ENCODE results near the gene SHC3.

SHC3 gene

GRCh38 chr9:89097219-89097618 lies 81.4 kb downstream of the SHC3 start:
- DNase-seq, result no peak

- no peak for DNase-seq
These were observed 81.8 kb downstream of the SHC3 start for GRCh38 chr9:89096807-89097206.

DNA sequence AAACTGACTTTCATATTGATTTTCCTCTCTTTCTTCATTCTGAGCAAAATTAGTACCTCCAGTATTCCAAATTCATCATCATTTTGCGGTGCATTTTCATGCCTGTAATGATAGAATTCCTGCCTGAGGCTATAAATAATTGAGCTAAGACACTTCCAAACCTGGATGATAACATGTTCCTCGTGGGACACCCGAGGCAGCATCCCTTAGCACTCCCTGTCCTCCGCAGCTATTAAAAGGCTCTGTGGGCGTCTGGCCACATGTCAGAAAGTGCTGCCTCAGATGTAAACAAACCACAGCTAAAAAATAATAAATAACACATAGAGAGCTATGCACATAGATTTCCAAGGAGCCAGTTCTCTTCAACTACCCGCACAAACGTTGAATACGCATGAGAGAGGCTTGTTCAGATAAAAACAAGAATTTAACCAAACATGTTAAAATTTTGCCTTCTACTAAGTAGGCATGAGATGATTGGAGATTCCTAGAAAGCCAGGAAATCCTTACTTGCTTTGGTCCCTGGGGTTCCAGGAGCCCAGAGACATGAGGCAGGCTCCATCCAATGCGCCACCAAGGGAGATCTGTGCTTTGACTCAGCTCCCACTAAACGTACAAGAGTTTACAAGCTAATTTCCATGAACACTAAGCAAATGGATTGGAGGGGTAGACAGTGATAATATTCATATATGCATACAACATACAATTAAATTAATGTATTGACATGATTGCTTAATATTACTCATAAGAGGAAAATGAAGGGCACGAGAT lies 82.7 kb downstream of the SHC3 start:
- DNase-seq, result no peak

- no peak for DNase-seq
These were observed 85.2 kb downstream of the SHC3 start for GRCh38 chr9:89093201-89093975.

DNA sequence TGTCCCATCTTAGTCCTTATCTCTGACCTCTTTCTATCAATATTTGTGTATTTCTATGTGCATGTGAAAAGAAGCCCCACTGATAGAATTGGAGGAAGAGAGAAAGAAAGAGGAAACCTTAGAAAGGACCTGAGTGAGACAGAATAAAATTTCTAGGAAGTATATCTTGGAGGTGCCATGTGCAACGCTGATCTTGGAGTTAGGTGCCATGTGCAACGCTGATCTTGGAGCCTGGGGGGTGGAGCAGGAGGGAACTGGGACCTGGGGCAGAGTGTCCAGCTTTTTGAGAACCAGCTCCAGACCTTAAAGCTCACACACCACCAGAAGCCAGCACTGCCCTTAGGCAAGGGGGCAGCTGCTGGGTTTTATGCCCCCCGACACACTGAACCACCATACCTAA lies 89.4 kb downstream of the SHC3 start:
- DNase-seq, result no peak

DNA sequence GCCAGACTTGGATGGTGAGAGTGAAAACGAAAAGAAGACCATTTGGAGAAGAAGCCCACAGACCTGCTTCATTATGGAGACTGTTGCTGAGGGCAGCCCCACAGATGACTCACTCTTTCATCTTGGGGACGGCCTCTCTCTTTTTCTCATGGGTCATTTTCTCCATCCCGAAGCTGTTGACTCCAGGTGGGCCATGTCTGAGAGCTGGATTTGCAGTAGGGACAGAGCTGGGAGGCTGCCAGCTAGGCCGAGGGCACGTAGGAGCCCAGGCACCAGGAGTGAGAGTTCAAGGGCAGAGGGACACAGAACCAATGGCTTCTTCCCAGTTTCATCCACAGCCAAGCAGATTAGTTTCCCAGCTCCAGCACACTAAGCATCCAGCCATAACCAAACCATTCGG lies 95.0 kb downstream of the SHC3 start:
- no peak for DNase-seq

- no peak for DNase-seq
These were observed 98.4 kb downstream of the SHC3 start for GRCh38 chr9:89080193-89080592.

GRCh38 chr9:89079391-89079790 lies 99.2 kb downstream of the SHC3 start:
- no peak for DNase-seq

GRCh38 chr9:89078860-89079259 lies 99.8 kb downstream of the SHC3 start:
- DNase-seq, result no peak

DNA sequence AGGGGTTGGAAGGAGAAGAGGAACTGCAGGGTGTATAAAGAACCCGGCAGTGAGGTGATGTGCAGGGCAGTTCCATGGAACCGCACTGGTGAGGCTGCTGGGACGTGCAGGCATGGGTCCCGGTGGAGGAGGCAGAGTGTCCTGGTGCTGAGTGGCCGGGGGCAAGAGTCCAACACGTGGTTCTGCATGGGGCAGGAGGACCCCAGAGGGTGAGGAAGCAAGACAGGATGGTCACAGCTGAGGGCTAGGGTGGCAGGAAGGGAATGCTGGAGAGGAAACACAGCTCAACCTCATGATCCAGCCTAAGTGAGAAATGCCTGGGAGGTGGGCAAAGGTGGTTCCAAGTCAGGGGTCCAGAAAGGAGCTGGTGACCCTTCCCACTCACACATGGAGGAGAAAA lies 100.2 kb downstream of the SHC3 start:
- DNase-seq, result no peak

DNA sequence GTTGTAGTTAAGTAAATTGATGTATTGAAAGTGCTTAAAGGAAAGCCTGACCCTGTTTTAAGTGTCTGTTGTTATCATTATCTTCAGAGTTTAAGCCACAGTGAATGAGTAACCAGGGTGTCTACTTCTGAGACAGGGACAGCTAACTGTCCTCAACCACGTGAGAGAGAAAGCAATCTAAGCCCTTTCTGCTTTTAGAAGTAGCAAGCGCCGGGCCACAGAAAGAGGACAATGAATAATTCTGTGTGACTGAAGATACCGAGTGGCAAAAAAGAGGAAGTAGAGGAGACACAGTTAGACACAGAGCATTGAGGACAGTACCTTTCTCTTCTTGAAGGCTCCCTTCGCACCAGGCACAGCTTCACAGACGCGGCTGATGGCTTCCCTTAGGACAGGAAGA lies 101.1 kb downstream of the SHC3 start:
- DNase-seq, result no peak

- DNase-seq, result no peak
These were observed 105.2 kb downstream of the SHC3 start for GRCh38 chr9:89073397-89073796.

DNA sequence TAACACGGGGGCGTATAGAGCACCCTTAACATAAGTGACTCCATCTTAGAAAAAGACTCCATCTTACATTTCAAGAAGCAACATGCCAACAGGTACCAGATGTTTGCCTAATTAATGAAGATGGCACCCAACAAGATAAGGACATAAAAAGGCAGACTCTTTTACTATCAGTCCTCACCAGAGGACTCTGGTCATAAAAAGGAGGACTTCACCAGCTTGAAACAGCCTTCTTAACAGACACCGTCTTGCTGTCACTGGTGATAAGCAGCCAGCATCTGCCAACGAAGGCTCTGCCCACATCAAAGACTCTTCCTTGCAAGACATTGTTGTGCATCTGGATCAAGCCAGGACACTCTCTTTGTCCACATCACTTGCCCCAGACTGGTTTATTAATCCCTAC lies 107.0 kb downstream of the SHC3 start:
- no peak for DNase-seq

DNA sequence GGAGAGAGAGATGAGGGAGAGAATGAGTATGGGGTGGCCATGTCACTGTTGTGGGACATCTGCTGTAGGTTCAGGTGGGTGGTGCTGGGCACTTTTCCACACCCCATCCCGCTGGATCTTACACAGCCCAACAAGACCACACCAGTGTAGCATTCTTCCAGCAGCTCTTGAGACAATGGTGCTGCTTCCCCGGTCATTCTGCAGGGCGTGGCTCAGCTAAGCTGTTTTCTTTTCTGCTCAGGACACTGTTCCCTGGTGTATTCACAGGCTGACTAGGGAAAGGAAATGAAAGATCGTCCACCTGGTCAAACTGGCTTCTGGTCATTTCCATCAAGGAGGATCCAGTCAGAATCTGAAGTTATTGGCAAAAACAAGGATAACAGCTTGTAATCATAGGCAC lies 111.8 kb downstream of the SHC3 start:
- DNase-seq, result no peak

DNA sequence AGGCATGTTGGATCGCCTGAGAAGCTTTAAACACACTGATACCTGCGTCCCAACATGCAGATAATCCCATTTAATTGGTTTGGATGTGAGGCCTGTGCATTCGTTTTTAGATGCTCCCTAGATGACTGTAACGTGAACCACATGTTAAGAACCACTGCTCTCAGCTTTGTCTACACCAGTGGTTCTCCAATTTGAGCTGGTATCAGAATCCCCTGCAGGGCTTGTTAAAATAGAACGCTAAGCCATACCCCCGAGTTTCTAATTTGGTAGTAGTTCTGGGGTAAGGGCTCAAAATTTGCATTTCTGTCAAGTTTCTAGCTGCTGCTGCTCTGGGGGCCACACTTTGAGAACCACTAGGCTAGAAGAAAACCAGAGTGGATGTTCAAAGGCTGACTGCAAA lies 112.7 kb downstream of the SHC3 start:
- no peak for DNase-seq

- DNase-seq, result no peak
These were observed 117.8 kb downstream of the SHC3 start for GRCh38 chr9:89060790-89061189.

DNA sequence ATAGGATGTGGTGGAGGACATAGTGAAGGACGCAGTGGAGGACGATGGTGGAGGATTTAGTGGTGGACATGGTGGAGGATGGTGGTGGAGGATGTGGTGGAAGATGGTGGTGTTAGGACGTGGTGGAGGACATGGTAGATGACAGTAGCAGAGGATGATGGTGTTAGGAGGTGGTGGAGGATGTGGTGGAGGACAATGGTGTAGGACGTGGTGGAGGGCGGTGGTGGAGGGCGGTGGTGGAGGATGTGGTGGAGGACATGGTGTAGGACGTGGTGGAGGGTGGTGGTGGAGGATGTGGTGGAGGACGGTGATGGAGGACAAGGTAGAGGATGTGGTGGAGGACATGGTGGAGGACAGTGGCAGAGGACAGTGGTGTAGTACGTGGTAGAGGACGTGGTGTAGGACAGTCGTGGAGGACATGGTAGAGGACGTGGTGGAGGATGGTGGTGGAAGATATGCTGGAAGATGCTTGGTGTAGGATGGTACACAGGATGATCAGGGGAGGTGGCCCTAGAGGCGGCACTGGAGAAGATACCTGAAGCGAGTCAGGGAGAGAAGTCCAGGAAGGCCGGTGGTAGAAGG lies 118.6 kb downstream of the SHC3 start:
- DNase-seq, result no peak

- DNase-seq, result no peak
These were observed 119.7 kb downstream of the SHC3 start for GRCh38 chr9:89058906-89059305.

- DNase-seq, result no peak
These were observed 123.6 kb downstream of the SHC3 start for GRCh38 chr9:89054865-89055495.

GRCh38 chr9:89053301-89053700 lies 125.3 kb downstream of the SHC3 start:
- no peak for DNase-seq

DNA sequence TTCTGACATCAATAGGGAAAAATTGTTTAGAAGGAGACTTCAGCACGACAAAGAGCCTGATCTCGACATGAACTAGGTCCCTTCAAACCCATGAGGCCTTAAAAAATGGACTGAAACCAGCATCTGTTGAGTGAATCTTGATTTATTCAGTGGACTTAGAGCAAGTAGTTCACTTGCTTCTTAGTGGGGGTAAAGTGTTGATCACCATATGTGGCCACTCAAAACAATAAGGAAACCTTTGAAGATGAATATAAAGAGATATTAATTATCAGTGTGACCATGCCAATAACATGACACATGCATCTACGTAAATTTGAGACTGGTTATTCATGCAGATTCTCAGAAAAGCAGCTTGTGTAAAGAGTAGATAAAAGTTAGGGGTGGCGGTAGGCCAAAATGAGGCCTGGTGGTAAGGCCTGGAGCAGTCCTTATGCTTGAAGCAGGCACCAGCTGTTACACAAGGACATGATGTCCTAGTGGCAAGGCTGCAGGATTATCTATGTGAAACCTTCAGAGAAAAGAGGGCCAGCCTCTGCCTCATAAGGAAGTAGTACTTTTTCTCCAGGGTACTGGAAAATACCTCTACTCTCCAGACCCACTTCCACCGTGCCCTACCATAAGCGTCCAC lies 126.0 kb downstream of the SHC3 start:
- peak; percentile 64 to 81 for DNase-seq

DNA sequence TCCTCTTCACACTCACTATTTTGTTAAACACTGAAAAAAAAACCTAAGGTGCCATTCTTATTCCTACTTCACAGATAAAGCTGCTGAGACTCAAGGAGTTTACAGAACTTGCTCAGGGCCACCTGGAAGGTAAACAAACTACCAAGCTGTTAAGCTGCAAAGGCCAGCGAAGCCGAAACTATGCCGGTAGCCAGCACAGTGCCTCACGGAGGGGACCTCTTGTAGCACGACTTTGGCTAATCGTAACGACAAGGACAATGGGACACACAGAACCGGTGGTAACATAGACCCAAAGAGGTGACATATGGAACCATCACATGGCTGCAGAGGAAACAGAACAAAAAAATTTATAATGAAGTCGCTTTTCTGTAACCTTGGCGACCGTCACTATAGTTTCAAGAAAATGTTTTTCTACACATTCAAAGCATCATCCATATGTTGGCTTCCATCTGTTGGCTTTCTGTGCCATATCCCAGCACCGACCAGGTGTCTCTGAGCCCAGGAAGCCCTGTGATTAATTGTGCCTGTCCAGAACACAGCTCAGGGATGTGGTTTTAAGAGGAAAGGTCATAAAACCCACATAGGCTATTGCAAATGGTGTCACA lies 127.1 kb downstream of the SHC3 start:
- peak; percentile 72 to 79 for DNase-seq

- no peak for DNase-seq
These were observed 129.0 kb downstream of the SHC3 start for GRCh38 chr9:89049646-89050045.

All from NCI-H524 (cell line).